ENCODE results near the gene PTPN6. TPM values are rescaled to one million over a fixed set of nuclear protein-coding genes. Genes with fewer than 3 reads are reported as not detected.

PTPN6 gene
- total RNA-seq, 1 donor from 2014 or later: 0.94 TPM

GRCh38 chr12:6966351-6966750, 15.2 kb downstream of the PTPN6 start:
- peaks cover 21% of the 10 kb centered on the region for H3K36me3 Mint-ChIP-seq (ENCODE audit: unreplicated experiment)
- no peaks in the 10 kb centered on the region for H3K9me3 Mint-ChIP-seq (ENCODE audit: unreplicated experiment)
- DNase-seq (ENCODE audit: extremely low spot score, unreplicated experiment): no peak
- no peak for TF ChIP-seq CTCF (IDR thresholded peaks at IDR 0.05)
- H3K4me3 Mint-ChIP-seq (ENCODE audit: unreplicated experiment): no peak overlapping the region
- no peak overlapping the region for H3K27ac Mint-ChIP-seq (ENCODE audit: unreplicated experiment)
- no peaks in the 10 kb centered on the region for H3K27me3 Mint-ChIP-seq (ENCODE audit: unreplicated experiment)
- H3K4me1 Mint-ChIP-seq (ENCODE audit: unreplicated experiment): peaks cover 32% of the 10 kb centered on the region

DNA sequence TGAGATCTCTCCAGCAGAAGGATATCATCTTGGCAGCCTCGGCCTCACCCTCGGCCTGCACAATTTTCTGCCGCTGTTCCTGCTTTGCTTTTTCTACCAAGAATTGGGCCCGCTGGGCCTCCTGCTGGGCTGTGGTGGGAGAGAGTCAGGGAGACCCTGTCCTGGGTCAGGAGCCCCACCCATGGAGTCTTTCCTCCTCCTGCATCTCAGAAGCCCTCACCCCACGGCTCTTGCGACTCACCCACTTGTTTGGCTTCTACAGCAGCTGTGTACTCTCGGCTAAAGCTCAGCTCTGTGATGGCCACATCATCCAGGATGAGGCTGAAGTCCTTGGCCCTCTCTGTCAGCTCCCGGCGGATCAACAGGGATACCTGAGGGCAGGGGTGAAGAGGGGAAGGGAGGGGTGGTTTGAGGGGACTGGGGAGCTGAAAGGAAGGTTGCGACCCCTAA, 16.5 kb downstream of the PTPN6 start:
- no peak for DNase-seq (ENCODE audit: extremely low spot score, unreplicated experiment)
- H3K4me3 Mint-ChIP-seq (ENCODE audit: unreplicated experiment): no peak overlapping the region
- H3K36me3 Mint-ChIP-seq (ENCODE audit: unreplicated experiment): peaks cover 21% of the 10 kb centered on the region
- no peak for TF ChIP-seq CTCF (IDR thresholded peaks at IDR 0.05)
- peaks cover 35% of the 10 kb centered on the region for H3K4me1 Mint-ChIP-seq (ENCODE audit: unreplicated experiment)
- no peaks in the 10 kb centered on the region for H3K27me3 Mint-ChIP-seq (ENCODE audit: unreplicated experiment)
- no peaks in the 10 kb centered on the region for H3K9me3 Mint-ChIP-seq (ENCODE audit: unreplicated experiment)
- no peak overlapping the region for H3K27ac Mint-ChIP-seq (ENCODE audit: unreplicated experiment)

GRCh38 chr12:6968426-6968825, 17.3 kb downstream of the PTPN6 start:
- TF ChIP-seq CTCF (IDR thresholded peaks at IDR 0.05): no peak
- peaks cover 21% of the 10 kb centered on the region for H3K36me3 Mint-ChIP-seq (ENCODE audit: unreplicated experiment)
- H3K9me3 Mint-ChIP-seq (ENCODE audit: unreplicated experiment): no peaks in the 10 kb centered on the region
- H3K27ac Mint-ChIP-seq (ENCODE audit: unreplicated experiment): peak overlapping the region; percentile 100
- DNase-seq (ENCODE audit: extremely low spot score, unreplicated experiment): no peak
- H3K27me3 Mint-ChIP-seq (ENCODE audit: unreplicated experiment): no peaks in the 10 kb centered on the region
- H3K4me3 Mint-ChIP-seq (ENCODE audit: unreplicated experiment): peak overlapping the region; percentile 100
- H3K4me1 Mint-ChIP-seq (ENCODE audit: unreplicated experiment): peaks cover 36% of the 10 kb centered on the region

DNA sequence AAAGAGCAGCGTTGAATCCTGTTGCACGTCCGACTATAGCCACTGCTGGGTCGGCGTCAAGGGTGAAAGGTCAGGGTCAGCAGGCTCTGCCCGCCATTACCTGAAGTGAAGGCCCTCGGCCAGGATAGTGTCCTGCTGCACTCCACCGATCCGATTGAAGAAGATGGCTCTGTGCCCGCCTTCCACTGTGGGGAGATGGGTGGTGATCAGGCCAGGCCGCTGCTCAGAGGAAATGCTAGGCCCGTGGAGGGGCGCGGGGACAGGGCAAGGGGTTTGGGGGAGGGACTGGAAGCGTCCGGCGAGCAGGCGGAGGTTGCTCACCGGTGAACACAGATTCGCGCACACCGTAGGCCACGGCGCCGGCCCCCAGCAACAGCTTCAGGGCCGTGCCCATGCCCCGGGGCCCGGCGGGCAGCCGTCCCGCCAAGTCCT, 19.0 kb downstream of the PTPN6 start:
- Mint-ChIP-seq H3K36me3 (ENCODE audit: unreplicated experiment) (peaks cover 22% of the 10 kb centered on the region), H3K9me3 (ENCODE audit: unreplicated experiment) (no peaks in the 10 kb centered on the region), H3K4me1 (ENCODE audit: unreplicated experiment) (peaks cover 36% of the 10 kb centered on the region), H3K4me3 (ENCODE audit: unreplicated experiment) (peak overlapping the region; percentile 100), H3K27ac (ENCODE audit: unreplicated experiment) (peak overlapping the region; percentile 100), H3K27me3 (ENCODE audit: unreplicated experiment) (no peaks in the 10 kb centered on the region)
- no peak for TF ChIP-seq CTCF (IDR thresholded peaks at IDR 0.05)
- no peak for DNase-seq (ENCODE audit: extremely low spot score, unreplicated experiment)

DNA sequence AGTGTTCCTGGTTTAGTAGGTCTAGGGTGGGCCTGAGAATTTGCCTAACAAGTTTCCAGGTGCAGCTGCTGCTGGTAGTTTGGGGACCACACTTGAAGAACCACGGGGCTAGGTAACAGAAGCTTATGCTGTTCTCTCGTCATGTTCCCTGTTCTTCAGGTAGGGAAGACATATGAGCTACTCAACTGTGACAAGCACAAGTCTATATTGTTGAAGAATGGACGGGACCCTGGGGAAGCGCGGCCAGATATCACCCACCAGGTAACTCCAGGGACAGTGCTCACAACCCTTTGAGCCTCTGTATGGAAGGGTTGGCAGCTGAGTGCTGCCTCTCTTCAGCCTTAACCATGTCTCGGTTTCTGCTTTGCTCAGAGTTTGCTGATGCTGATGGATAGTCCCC, 23.0 kb downstream of the PTPN6 start:
- Mint-ChIP-seq H3K27ac (ENCODE audit: unreplicated experiment) (no peak overlapping the region), H3K4me1 (ENCODE audit: unreplicated experiment) (peaks cover 26% of the 10 kb centered on the region), H3K9me3 (ENCODE audit: unreplicated experiment) (no peaks in the 10 kb centered on the region), H3K27me3 (ENCODE audit: unreplicated experiment) (no peaks in the 10 kb centered on the region), H3K36me3 (ENCODE audit: unreplicated experiment) (peaks cover 28% of the 10 kb centered on the region), H3K4me3 (ENCODE audit: unreplicated experiment) (no peak overlapping the region)
- no peak for TF ChIP-seq CTCF (IDR thresholded peaks at IDR 0.05)
- no peak for DNase-seq (ENCODE audit: extremely low spot score, unreplicated experiment)
